NCI-H510A treated with DMSO at 0.1 percent for 48 hours (cell line): ENCODE data around the gene CRLF1.

ENCODE experiments used
- DNase-seq: peaks from one replicate; lab custom pipeline; 2025; lab: John Stamatoyannopoulos, UW

Gene CRLF1

DNA sequence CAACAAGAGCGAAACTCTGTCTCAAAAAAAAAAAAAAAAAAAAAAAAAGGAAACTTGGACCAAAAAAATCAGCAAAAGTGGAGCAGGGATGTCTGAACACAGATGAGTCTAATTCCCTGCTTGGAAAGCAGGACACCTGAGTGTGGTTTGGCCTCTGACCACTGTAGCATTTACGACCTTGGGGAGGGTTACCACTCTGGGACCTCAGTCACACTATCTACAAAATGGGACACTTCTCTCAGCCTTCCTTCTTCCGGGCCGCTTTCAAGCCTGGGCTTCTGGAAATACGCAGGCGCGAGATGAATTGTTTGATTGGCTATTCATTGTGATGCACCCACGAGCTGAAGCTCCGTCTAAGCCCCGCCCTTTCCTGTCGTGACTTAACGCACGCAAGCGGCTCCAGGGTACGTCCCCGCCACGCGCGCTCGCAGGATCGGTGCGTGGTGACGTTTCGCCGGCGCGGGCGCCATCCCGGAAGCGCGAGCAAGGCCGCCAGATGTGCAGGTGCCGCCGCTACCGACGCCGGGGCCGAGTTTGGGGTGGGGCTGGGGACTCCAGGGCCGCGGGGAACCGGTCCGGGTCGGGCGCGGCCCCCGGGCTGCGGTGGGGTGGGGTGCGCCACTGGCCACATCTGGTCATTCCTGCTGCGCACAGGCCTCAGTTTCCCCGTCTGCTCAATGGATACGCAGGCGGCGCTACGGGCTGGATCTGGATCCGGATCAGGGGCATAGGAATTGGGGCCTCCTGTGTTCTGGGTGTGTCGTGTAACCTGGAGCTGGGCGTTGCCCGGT lies 49.0 kb downstream of the CRLF1 start, which contains the start of gene KXD1:
Gene KXD1 (plus strand): TSS at position 460 of the 791 bp plus-strand sequence. CDS start 4,187 bp downstream, outside the sequence.
- DNase-seq = peak; percentile 90

DNA sequence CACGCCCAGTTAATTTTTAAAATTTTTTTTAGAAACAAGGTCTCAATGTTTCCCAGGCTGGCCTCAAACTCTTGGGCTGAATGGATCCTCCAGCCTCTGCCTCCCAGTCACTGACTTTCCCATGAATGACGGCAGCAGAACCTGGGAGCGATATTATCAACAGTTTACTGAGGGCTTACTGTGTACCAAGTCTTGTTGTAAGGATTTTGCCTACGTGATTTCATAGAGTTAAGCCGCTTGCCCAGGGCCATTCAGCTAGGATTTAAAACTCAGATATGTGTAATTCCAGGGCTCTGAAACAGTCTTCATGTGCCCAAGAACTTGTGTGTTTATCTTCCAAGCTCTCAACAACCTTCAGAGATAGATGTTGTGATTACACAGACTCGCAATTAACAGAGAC lies 55.0 kb downstream of the CRLF1 start:
- DNase-seq = no peak

DNA sequence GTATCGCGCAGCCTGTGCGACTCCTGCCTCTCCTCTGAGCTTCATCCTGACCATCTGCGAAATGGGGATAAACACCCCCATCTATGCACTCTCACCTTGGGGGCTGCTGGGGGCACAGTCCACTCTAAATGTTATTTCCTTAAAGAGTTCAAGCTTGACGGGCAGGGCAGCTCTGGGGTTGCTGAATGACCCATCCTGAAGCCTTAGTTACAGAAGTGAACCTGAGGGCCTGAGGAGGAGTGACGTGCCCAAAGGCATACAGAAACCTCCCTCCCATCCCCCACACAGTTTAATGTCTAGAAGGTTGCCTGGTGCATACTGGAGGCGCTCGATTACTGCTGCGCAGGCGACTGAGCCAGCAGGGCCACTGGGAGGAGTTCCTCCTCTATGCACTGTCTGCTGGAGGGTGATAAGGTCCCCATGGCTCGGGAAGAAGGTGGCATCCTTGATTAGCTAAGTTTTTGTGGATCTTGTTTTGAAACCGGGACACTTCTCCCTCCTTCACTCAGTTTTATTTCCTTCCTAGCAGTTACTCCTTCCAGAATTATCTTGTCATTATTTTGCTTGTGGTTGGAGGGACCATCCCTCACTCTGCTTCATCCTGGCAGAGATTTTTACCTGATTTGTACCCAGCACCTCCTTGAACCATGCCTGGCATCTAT lies 62.7 kb downstream of the CRLF1 start:
- peak; percentile 64 for DNase-seq
